GM15510 (cell line): ENCODE data around the gene TMEM163.

Experiments
- POLR2A ChIP-seq: IDR thresholded peaks from 3 replicates; pipeline ENCODE4 v1.6.1; 2011; ENCODE audit warnings: borderline replicate concordance; ENCODE audit not compliant: insufficient read length; ENCODE audit errors: extremely low read depth

The TMEM163 gene

DNA sequence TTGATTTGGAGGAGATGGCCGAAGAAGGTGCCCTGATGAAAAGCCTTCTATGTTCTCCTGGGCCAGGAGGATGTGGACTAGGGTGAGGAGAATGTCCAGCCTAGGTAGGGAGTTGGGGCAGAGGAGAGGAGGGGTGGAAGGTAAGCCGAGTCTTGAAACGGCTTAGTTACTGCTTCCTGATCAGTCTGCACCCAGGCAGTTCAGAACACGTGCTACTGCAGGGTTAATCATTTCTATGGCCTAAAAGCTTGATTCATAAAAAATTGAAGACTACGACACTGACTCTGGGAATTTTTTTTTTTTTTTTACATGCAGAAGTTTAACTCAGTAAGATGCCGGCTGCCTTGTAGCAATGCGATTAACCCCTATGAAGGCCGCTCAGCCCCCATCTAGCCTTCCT is 125.3 kb downstream of the TMEM163 start:
- TF ChIP-seq POLR2A, result no peak

DNA sequence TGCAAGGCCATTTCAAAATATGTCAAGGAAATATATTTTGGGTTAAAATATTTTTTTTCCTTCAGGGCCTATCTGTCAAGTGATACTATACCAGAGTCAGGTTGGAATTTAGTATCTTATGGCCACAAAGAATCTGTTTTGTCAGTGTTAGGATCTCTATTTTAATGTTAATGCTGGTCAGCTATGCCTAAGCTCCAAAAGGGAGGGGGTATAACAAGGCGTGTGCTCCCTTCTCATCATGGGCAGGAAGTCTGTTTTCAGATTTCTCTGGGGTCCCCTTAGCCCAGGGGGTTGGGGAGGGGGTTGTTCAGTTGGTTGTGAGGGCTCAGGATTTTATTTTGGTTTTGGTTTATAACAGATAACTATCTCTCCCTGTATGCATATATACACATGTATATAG is 126.4 kb downstream of the TMEM163 start:
- TF ChIP-seq POLR2A, result no peak

GRCh38 chr2:134591526-134591925 is 127.3 kb downstream of the TMEM163 start:
- TF ChIP-seq POLR2A, result no peak

GRCh38 chr2:134590679-134591078 is 128.1 kb downstream of the TMEM163 start:
- TF ChIP-seq POLR2A, result no peak

DNA sequence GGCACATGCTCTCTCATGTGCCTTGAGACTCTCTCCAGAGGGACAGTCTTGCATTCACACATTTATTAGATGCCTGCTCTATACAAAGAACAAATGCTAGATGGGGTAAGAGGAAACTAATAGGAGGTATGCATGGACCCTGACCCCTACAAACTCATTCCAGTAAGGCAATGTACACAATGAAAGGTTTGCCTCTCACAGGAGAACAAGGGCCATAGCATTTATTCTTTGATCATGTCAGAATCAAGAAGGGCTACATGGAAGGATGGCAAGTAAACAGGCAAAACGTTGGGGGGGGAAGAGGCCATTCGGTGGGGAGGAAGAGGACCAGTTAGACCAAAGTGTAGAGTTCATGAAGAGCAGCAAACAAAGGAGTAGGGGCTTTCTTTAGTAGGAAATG is 130.2 kb downstream of the TMEM163 start:
- TF ChIP-seq POLR2A, result no peak

- no peak for TF ChIP-seq POLR2A
Observed at GRCh38 chr2:134586326-134586965, 132.4 kb downstream of the TMEM163 start.

DNA sequence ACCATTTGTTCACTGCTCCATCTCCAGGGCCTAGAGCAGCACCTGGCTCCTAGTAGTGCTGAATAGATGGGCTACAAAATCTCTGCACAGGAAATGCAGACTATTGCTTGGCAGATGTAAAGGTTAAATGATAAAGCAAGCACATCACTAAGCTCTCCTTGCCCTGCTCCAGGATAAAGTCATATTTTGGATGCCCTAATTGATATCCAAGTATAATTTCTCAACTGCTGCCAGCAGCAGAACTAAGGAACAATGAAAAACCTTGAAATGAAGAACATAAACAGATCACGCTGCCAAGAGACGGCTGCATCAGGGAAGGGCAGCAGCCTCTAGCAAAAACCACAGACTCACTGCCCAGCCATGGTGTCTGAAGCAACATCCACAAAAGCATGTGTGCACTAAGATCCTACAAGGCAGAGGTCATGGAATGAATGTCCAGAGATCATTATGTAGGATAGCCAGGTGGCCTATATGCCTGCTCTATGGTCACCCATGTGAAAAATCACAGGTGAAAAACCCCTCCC is 134.7 kb downstream of the TMEM163 start:
- TF ChIP-seq POLR2A, result no peak

GRCh38 chr2:134583462-134583861 is 135.3 kb downstream of the TMEM163 start:
- no peak for TF ChIP-seq POLR2A

DNA sequence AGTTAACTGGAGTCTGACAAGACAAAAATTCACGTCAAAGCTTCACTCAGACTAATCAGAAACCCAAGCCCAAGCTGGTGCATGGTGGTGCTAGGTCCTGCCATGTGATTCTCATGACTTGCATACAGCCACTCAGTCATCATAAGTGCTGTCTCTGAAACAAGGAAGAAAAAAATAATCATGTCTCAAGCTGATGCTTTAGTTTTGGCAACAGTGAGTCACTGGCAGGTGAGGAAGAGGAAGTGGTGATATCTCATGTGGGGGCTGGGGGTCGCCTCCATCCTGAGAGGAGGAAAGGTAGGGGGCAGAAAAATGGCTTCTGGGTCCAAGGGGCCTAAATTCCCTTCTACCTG is 136.3 kb downstream of the TMEM163 start:
- TF ChIP-seq POLR2A, result no peak

- no peak for TF ChIP-seq POLR2A
Observed at GRCh38 chr2:134581877-134582546, 136.8 kb downstream of the TMEM163 start.

DNA sequence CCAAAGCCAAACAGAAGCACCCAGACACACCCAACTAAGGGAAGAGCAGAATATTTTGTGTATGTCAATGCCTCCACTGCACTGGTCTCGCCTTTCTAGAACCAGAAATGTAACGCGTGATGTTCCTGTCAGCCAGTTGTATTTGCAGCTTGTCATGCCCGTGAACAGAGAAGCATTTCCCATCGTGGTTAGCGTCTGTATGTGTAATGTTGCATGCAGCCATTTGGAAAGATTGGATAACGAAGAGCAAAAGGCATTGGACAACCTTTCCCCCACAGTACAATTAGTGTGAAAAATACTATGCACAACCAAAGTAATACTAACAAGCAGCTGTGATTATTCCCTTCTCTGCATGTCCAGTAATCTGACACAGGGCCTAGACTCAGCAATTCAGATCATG is 140.5 kb downstream of the TMEM163 start:
- no peak for TF ChIP-seq POLR2A

DNA sequence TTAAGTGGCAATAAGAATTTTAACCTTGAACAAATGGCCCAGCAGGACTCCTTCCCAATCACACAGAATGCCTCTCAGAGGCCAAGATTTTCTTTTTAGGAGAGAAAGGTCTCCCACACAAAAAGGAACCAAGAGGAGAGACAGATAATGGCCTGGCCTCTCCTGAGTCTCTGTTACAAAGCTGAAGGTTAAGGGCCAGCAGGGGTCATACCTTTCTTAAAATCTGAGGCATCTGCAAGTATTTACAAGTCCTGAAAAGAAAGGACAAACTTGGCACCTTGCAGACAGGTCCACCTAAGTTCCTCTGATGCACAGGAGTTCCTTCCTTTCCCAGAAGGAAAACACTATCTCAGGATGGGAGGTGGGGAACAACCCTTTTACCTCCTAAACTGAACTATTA is 142.3 kb downstream of the TMEM163 start:
- TF ChIP-seq POLR2A, result no peak

GRCh38 chr2:134575888-134576287 is 142.9 kb downstream of the TMEM163 start:
- TF ChIP-seq POLR2A, result no peak

DNA sequence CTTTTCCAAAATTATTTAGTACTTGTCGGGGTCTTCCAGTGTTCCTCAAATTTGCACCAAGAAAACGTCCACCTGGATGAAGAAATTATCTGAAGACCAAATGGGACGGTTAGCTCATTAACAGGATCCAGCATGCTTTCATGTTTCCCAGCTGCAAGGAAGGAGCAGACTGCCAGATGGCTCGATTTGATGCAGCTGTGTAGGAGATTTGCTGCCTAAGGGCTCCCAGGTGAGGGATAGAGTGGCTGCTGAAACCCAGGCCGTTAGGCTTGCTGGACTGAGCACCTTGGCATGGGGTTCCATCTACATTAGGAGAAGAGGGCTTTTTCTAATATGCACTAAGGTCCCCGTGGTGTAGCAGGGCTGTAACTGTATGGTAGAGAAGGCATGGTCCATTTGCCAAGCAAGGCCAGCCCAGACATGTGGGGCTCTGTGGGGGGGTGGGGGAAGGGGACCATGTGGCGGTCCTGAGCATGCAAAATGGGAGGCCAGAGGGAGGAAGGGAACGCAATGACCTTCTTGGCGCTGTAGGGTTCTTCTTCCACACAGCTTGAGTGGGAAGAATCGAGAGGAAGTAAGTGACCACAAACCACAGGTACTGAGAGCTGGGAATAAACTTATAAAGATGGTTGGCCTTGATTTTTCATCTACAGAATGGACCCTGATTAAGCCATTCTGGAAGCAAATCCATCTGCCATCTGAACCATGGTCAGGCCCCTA is 144.0 kb downstream of the TMEM163 start:
- no peak for TF ChIP-seq POLR2A

DNA sequence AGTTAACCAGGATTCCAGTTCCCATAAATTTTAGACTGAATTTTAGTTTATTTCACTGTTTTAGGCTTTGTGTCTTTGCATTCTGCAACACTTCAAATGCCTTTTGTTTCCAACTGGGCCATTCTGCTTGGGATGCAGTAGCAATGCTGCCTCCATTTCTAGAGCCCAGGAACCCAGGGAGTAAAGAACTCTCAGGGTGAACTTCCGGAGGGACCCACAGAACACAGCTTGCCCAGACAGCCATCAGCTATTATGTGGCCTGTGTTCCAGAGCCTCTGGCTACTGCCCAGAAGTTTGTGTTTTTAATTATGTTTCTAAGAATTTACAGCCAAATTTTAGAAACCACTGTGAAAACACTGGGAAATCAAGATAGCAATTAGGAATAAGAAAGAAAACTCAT is 145.1 kb downstream of the TMEM163 start:
- TF ChIP-seq POLR2A, result no peak

DNA sequence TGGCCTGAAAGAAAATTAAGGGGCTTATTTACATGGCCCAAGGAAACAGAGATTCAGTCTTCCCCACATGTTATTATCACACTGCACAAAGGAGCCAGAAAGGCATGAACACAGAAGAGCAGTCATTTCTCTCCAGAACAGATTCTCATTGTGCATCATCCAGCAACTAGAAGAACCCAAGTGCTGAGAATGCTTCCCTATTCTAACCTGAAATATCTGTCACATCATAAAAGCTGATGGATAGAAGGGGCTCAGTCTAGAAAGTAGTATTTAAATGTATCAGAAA is 145.8 kb downstream of the TMEM163 start:
- no peak for TF ChIP-seq POLR2A
